HEK293 (cell line): ENCODE data around the gene LILRA6.

Experiments
- CTCF ChIA-PET: fragments of 350-600 bp; formaldehyde crosslinking; extraction: SDS; loops from one replicate; lab custom pipeline; 2021; ENCODE audit warnings: antibody characterized with exemption; lab: Yijun Ruan, JAX
- POLR2A ChIA-PET: fragments of 300-600 bp; formaldehyde crosslinking; extraction: SDS; loops from one replicate; lab custom pipeline; 2020; ENCODE audit warnings: antibody characterized with exemption, inconsistent platforms; lab: Yijun Ruan, JAX
- H3K27ac ChIP-seq: fragments of 200-500 bp; sonication (Bioruptor generic); 2 replicates; pipeline ENCODE4 v1.5.1; 2014; ENCODE audit warnings: low read depth, low read length, control low read depth, inconsistent platforms; ENCODE audit errors: extremely low read depth
- H3K36me3 ChIP-seq, 2 experiments: fragments of 200-500 bp in 1 of 2; sonication (Bioruptor generic) in 1 of 2; 1 replicate in 1 of 2; 2 replicates in 1 of 2; pipeline ENCODE4 v1.5.1; 2014 to 2017; ENCODE audit warnings: inconsistent platforms in 2 of 2, low read length in 2 of 2; ENCODE audit not compliant: control insufficient read depth in 2 of 2, insufficient read depth in 1 of 2
- H3K4me1 ChIP-seq: fragments of 200-500 bp; sonication (Bioruptor generic); 2 replicates; pipeline ENCODE4 v1.5.1; 2014; ENCODE audit warnings: mild to moderate bottlenecking, low read length, inconsistent platforms; ENCODE audit not compliant: control insufficient read depth, insufficient read depth
- H3K4me3 ChIP-seq: 2 replicates; pipeline ENCODE4 v1.5.1; 2011; ENCODE audit warnings: low read depth, mild to moderate bottlenecking, control low read depth, low read length, moderate library complexity
- H3K9me3 ChIP-seq: fragments of 200-500 bp; sonication (Bioruptor generic); 2 replicates; pipeline ENCODE4 v1.5.1; 2014; ENCODE audit warnings: low read depth, low read length, inconsistent platforms; ENCODE audit not compliant: control insufficient read depth, insufficient read depth
- IKZF3 ChIP-seq: fragments of 450-650 bp; IDR thresholded peaks from 2 replicates; pipeline ENCODE4 v1.5.0; 2018; ENCODE audit warnings: missing biosample characterization, mild to moderate bottlenecking, missing genetic modification characterization, moderate library complexity
- KLF7 ChIP-seq: fragments of 450-650 bp; formaldehyde crosslinking; IDR thresholded peaks from 2 replicates; pipeline ENCODE4 v1.5.1; 2016; ENCODE audit warnings: missing biosample characterization, missing genetic modification characterization, borderline replicate concordance
- SP3 ChIP-seq: fragments of 450-650 bp; formaldehyde crosslinking; IDR thresholded peaks from 2 replicates; pipeline ENCODE4 v1.5.1; 2016; ENCODE audit warnings: missing biosample characterization, missing genetic modification characterization
- WT1 ChIP-seq: fragments of 450-650 bp; formaldehyde crosslinking; IDR thresholded peaks from 2 replicates; pipeline ENCODE4 v1.5.1; 2016; ENCODE audit warnings: missing biosample characterization, missing genetic modification characterization
- ZBTB1 ChIP-seq: fragments of 450-650 bp; formaldehyde crosslinking; IDR thresholded peaks from 2 replicates; pipeline ENCODE4 v1.5.1; 2016; ENCODE audit warnings: missing biosample characterization, missing genetic modification characterization
- ZEB2 ChIP-seq: fragments of 450-650 bp; formaldehyde crosslinking; IDR thresholded peaks from 2 replicates; pipeline ENCODE4 v1.5.1; 2016; ENCODE audit warnings: missing biosample characterization, missing genetic modification characterization
- ZNF140 ChIP-seq: fragments of 450-650 bp; formaldehyde crosslinking; IDR thresholded peaks from 2 replicates; pipeline ENCODE4 v1.5.1; 2016; ENCODE audit warnings: missing biosample characterization, missing genetic modification characterization
- ZNF155 ChIP-seq: fragments of 450-650 bp; formaldehyde crosslinking; IDR thresholded peaks from 2 replicates; pipeline ENCODE4 v1.5.1; 2016; ENCODE audit warnings: missing biosample characterization, missing genetic modification characterization
- ZNF184 ChIP-seq: fragments of 450-650 bp; IDR thresholded peaks from 2 replicates; pipeline ENCODE4 v1.5.1; 2018; ENCODE audit warnings: missing biosample characterization, mild to moderate bottlenecking, missing genetic modification characterization
- ZNF19 ChIP-seq: fragments of 450-650 bp; formaldehyde crosslinking; IDR thresholded peaks from 2 replicates; pipeline ENCODE4; 2016; ENCODE audit warnings: missing biosample characterization, missing genetic modification characterization, low read depth
- ZNF223 ChIP-seq: fragments of 450-650 bp; formaldehyde crosslinking; IDR thresholded peaks from 2 replicates; pipeline ENCODE4 v1.5.1; 2016; ENCODE audit warnings: missing biosample characterization, missing genetic modification characterization
- ZNF239 ChIP-seq: fragments of 450-650 bp; formaldehyde crosslinking; IDR thresholded peaks from 2 replicates; pipeline ENCODE4 v1.5.1; 2016; ENCODE audit warnings: missing biosample characterization, missing genetic modification characterization
- ZNF248 ChIP-seq: fragments of 450-650 bp; formaldehyde crosslinking; IDR thresholded peaks from 2 replicates; pipeline ENCODE4 v1.5.1; 2017; ENCODE audit warnings: missing biosample characterization, missing genetic modification characterization
- ZNF292 ChIP-seq: fragments of 450-650 bp; formaldehyde crosslinking; IDR thresholded peaks from 2 replicates; pipeline ENCODE4 v1.5.1; 2016; ENCODE audit warnings: low read depth, missing biosample characterization, missing genetic modification characterization, borderline replicate concordance
- ZNF473 ChIP-seq: fragments of 450-650 bp; formaldehyde crosslinking; IDR thresholded peaks from 2 replicates; pipeline ENCODE4 v1.5.1; 2017; ENCODE audit warnings: missing biosample characterization, missing genetic modification characterization
- ZNF48 ChIP-seq: fragments of 450-650 bp; formaldehyde crosslinking; IDR thresholded peaks from 2 replicates; pipeline ENCODE4 v1.5.1; 2016; ENCODE audit warnings: missing biosample characterization, missing genetic modification characterization
- ZNF514 ChIP-seq: fragments of 450-650 bp; formaldehyde crosslinking; IDR thresholded peaks from 2 replicates; pipeline ENCODE4 v1.5.1; 2016; ENCODE audit warnings: missing biosample characterization, missing genetic modification characterization
- ZNF571 ChIP-seq: fragments of 450-650 bp; formaldehyde crosslinking; IDR thresholded peaks from 2 replicates; pipeline ENCODE4 v1.5.0; 2017; ENCODE audit warnings: missing biosample characterization, missing genetic modification characterization
- ZNF658 ChIP-seq: fragments of 450-650 bp; formaldehyde crosslinking; IDR thresholded peaks from 2 replicates; pipeline ENCODE4; 2016; ENCODE audit warnings: missing biosample characterization, missing genetic modification characterization
- ZNF776 ChIP-seq: fragments of 450-650 bp; formaldehyde crosslinking; IDR thresholded peaks from 2 replicates; pipeline ENCODE4 v1.5.0; 2017; ENCODE audit warnings: missing biosample characterization, missing genetic modification characterization, borderline replicate concordance
- ZNF791 ChIP-seq: fragments of 450-650 bp; formaldehyde crosslinking; IDR thresholded peaks from 2 replicates; pipeline ENCODE4 v1.5.1; 2016; ENCODE audit warnings: missing biosample characterization, missing genetic modification characterization
- ZXDB ChIP-seq: fragments of 450-650 bp; formaldehyde crosslinking; IDR thresholded peaks from 2 replicates; pipeline ENCODE4 v1.5.1; 2016; ENCODE audit warnings: missing biosample characterization, missing genetic modification characterization
- TF ChIP-seq, protein P1 (sequence below): fragments of 450-650 bp; formaldehyde crosslinking; IDR thresholded peaks from 2 replicates; pipeline ENCODE4 v1.5.1; 2016; ENCODE audit warnings: missing biosample characterization, missing genetic modification characterization
- TF ChIP-seq, protein P2 (sequence below): fragments of 450-650 bp; formaldehyde crosslinking; IDR thresholded peaks from 2 replicates; pipeline ENCODE4 v1.5.1; 2016; ENCODE audit warnings: missing biosample characterization, missing genetic modification characterization
- TF ChIP-seq, protein P3 (sequence below): fragments of 450-650 bp; formaldehyde crosslinking; IDR thresholded peaks from 2 replicates; pipeline ENCODE4 v1.5.1; 2016; ENCODE audit warnings: missing biosample characterization, missing genetic modification characterization
- TF ChIP-seq, protein P4 (sequence below): fragments of 450-650 bp; formaldehyde crosslinking; IDR thresholded peaks from 2 replicates; pipeline ENCODE4 v1.5.1; 2016; ENCODE audit warnings: missing biosample characterization, missing genetic modification characterization
- TF ChIP-seq, protein P5 (sequence below): fragments of 450-650 bp; formaldehyde crosslinking; IDR thresholded peaks from 2 replicates; pipeline ENCODE4 v1.5.1; 2016; ENCODE audit warnings: missing biosample characterization, missing genetic modification characterization

The LILRA6 gene

DNA sequence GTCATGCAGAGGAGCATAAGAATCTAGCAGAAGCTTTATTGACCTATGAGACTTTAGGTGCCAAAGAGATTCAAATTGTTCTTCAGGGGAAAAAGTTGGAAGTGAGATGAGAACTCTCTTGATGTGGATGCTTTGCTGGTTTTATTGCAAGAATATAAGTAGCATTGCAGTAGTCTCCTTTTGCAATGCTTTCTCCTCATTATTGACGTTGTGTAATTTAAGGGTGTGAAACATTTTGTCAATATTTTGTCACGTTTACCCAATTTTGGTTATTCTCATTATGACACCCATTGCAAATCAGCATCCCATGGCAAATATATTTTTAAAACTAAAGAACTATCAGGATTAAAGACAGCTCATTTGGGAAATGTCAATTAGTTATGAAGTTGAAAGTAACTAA lies 26.3 kb upstream of the LILRA6 start:
- Histone ChIP-seq H3K27ac (no peak overlapping the region), H3K9me3 (no peaks in the 10 kb centered on the region), H3K4me1 (no peaks in the 10 kb centered on the region), H3K4me3 (no peak overlapping the region), H3K36me3 (no peaks in the 10 kb centered on the region; a peak in 1 of 3 replicates)
- TF ChIP-seq ZNF223 (tag by site-specific recombination), result no peak
- TF ChIP-seq ZXDB (tag by site-specific recombination), result no peak
- TF ChIP-seq, protein P1, sequence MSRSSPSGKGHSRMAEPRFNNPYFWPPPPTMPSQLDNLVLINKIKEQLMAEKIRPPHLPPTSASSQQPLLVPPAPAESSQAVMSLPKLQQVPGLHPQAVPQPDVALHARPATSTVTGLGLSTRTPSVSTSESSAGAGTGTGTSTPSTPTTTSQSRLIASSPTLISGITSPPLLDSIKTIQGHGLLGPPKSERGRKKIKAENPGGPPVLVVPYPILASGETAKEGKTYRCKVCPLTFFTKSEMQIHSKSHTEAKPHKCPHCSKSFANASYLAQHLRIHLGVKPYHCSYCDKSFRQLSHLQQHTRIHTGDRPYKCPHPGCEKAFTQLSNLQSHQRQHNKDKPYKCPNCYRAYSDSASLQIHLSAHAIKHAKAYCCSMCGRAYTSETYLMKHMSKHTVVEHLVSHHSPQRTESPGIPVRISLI (tag by site-specific recombination), result no peak
- TF ChIP-seq ZNF248, result no peak
- TF ChIP-seq, protein P2, sequence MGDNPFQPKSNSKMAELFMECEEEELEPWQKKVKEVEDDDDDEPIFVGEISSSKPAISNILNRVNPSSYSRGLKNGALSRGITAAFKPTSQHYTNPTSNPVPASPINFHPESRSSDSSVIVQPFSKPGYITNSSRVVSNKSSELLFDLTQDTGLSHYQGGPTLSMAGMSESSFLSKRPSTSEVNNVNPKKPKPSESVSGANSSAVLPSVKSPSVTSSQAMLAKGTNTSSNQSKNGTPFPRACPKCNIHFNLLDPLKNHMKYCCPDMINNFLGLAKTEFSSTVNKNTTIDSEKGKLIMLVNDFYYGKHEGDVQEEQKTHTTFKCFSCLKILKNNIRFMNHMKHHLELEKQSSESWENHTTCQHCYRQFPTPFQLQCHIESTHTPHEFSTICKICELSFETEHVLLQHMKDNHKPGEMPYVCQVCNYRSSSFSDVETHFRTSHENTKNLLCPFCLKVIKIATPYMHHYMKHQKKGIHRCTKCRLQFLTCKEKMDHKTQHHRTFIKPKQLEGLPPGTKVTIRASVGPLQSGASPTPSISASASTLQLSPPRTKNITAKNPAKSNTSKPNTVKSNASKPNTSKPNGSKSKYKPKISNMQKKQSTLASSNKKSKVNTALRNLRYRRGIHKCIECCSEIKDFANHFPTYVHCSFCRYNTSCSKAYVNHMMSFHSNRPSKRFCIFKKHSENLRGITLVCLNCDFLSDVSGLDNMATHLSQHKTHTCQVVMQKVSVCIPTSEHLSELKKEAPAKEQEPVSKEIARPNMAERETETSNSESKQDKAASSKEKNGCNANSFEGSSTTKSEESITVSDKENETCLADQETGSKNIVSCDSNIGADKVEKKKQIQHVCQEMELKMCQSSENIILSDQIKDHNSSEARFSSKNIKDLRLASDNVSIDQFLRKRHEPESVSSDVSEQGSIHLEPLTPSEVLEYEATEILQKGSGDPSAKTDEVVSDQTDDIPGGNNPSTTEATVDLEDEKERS (tag by site-specific recombination), result no peak
- TF ChIP-seq IKZF3, result no peak
- TF ChIP-seq, protein P3, sequence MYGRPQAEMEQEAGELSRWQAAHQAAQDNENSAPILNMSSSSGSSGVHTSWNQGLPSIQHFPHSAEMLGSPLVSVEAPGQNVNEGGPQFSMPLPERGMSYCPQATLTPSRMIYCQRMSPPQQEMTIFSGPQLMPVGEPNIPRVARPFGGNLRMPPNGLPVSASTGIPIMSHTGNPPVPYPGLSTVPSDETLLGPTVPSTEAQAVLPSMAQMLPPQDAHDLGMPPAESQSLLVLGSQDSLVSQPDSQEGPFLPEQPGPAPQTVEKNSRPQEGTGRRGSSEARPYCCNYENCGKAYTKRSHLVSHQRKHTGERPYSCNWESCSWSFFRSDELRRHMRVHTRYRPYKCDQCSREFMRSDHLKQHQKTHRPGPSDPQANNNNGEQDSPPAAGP (tag by site-specific recombination), result no peak
- TF ChIP-seq ZNF791 (tag by site-specific recombination), result no peak
- no peak for TF ChIP-seq ZNF239
- TF ChIP-seq ZNF776 (tag by site-specific recombination), result no peak
- no peak for TF ChIP-seq ZNF140 (tag by site-specific recombination)
- no peak for TF ChIP-seq ZNF155 (tag by site-specific recombination)
- no peak for TF ChIP-seq ZNF658 (tag by site-specific recombination)
- TF ChIP-seq ZNF184, result no peak
- TF ChIP-seq ZNF514 (tag by site-specific recombination), result no peak
- ChIA-PET CTCF (interaction anchor here (0.7 to 2.6 kb wide), 4 partner anchors 9 to 123 kb away, joined by 3 to 7 read pairs (median 4); no protein-coding TSS in a partner anchor), POLR2A (no interaction called here)

DNA sequence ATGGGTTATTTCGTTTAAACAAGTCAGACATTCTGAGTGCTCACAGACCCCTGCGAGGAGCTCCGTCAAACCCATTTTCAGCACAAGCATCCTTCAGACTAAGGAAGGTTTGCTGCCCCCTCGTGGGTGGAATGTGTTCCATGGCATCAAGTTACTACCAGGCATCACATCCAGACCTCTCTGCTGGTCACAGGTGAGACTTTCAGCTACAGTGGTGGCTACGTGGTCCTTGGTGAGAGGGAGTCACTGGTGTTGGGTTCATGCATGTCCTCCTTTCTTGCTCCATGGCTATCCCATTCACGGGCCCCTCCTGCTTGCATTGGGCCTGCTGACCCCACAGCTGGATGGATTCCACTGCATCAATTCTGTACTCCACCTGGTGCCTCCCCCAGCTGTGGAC lies 23.5 kb upstream of the LILRA6 start:
- Histone ChIP-seq H3K4me3 (no peak overlapping the region), H3K36me3 (no peaks in the 10 kb centered on the region; a peak in 1 of 3 replicates), H3K4me1 (no peaks in the 10 kb centered on the region), H3K27ac (no peak overlapping the region), H3K9me3 (no peaks in the 10 kb centered on the region)
- CTCF ChIA-PET, result interaction anchor here (0.5 to 4.0 kb wide), 50 partner anchors 8 to 1173 kb away, joined by 3 to 28 read pairs (median 6); partner anchors contain the start of genes LILRA6, LILRB5, MBOAT7 and TMC4
- TF ChIP-seq ZNF571 (tag by site-specific recombination) (no peak), ZNF48 (tag by site-specific recombination) (no peak), KLF7 (tag by site-specific recombination) (no peak), WT1 (tag by site-specific recombination) (no peak), ZBTB1 (no peak), SP3 (tag by site-specific recombination) (no peak), ZNF292 (tag by site-specific recombination) (no peak), ZNF473 (no peak), ZNF19 (tag by site-specific recombination) (no peak), ZEB2 (tag by site-specific recombination) (0 out of 2 replicates have a peak, but pooled peaks have one; percentile 34)
- TF ChIP-seq, protein P4, sequence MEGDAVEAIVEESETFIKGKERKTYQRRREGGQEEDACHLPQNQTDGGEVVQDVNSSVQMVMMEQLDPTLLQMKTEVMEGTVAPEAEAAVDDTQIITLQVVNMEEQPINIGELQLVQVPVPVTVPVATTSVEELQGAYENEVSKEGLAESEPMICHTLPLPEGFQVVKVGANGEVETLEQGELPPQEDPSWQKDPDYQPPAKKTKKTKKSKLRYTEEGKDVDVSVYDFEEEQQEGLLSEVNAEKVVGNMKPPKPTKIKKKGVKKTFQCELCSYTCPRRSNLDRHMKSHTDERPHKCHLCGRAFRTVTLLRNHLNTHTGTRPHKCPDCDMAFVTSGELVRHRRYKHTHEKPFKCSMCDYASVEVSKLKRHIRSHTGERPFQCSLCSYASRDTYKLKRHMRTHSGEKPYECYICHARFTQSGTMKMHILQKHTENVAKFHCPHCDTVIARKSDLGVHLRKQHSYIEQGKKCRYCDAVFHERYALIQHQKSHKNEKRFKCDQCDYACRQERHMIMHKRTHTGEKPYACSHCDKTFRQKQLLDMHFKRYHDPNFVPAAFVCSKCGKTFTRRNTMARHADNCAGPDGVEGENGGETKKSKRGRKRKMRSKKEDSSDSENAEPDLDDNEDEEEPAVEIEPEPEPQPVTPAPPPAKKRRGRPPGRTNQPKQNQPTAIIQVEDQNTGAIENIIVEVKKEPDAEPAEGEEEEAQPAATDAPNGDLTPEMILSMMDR (tag by site-specific recombination), result peak; percentile 52
- TF ChIP-seq, protein P5, sequence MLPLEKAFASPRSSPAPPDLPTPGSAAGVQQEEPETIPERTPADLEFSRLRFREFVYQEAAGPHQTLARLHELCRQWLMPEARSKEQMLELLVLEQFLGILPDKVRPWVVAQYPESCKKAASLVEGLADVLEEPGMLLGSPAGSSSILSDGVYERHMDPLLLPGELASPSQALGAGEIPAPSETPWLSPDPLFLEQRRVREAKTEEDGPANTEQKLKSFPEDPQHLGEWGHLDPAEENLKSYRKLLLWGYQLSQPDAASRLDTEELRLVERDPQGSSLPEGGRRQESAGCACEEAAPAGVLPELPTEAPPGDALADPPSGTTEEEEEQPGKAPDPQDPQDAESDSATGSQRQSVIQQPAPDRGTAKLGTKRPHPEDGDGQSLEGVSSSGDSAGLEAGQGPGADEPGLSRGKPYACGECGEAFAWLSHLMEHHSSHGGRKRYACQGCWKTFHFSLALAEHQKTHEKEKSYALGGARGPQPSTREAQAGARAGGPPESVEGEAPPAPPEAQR, result no peak
- POLR2A ChIA-PET, result interaction anchor here (0.5 to 2.0 kb wide), 5 partner anchors 37 to 77 kb away, joined by 3 to 6 read pairs (median 3); partner anchors contain the start of genes MBOAT7, RPS9 and TSEN34
